Ectodermal cell (in vitro differentiated cells): ENCODE measurements around the gene LRRC74B.
"Not testable (repeated sequence)": the region's sequence is repeated elsewhere in the genome, so short reads cannot be mapped to it uniquely, and the experiment has no call there.

Source experiments
- H3K27ac ChIP-seq: 2 replicates; pipeline ENCODE4 v1.7.0; 2013; ENCODE audit warnings: mild to moderate bottlenecking, low read depth, low read length; ENCODE audit not compliant: insufficient read depth, poor library complexity, severe bottlenecking
- H3K27me3 ChIP-seq: 2 replicates; pipeline ENCODE4 v1.7.0; 2013; ENCODE audit warnings: mild to moderate bottlenecking, low read length; ENCODE audit not compliant: insufficient read depth, control insufficient read depth, poor library complexity, severe bottlenecking
- H3K36me3 ChIP-seq: one replicate; pipeline ENCODE4 v1.7.0; 2013; ENCODE audit warnings: low read length; ENCODE audit not compliant: control insufficient read depth, insufficient read depth
- H3K4me1 ChIP-seq: one replicate; pipeline ENCODE4 v1.7.0; 2013; ENCODE audit warnings: low read length; ENCODE audit not compliant: control insufficient read depth, insufficient read depth
- H3K4me3 ChIP-seq: 2 replicates; pipeline ENCODE4 v1.7.0; 2013; ENCODE audit warnings: low read depth, low read length, control low read depth; ENCODE audit not compliant: insufficient read depth
- H3K9me3 ChIP-seq: 2 replicates; pipeline ENCODE4 v1.7.0; 2013; ENCODE audit warnings: mild to moderate bottlenecking, low read length, moderate library complexity; ENCODE audit not compliant: control insufficient read depth
- WGBS, 2 experiments: methylation state at CpG; one replicate each; pipeline ENCODE4 v1.1.7; 2013; ENCODE audit warnings: missing lambda C conversion rate in 2 of 2; 5-methylcytosine and 5-hydroxymethylcytosine counted together

Gene LRRC74B

GRCh38 chr22:21048448-21048847 lies 2.7 kb downstream of the LRRC74B start:
- not testable (repeated sequence) for H3K27ac ChIP-seq, H3K9me3 ChIP-seq, H3K27me3 ChIP-seq, H3K4me3 ChIP-seq, H3K36me3 ChIP-seq
- WGBS, 2 experiments: 90 to 92% methylated on average over 5 of the region's 5 CpGs
- peaks cover 19% of the 10 kb centered on the region for H3K4me1 ChIP-seq

GRCh38 chr22:21048965-21049364 lies 3.2 kb downstream of the LRRC74B start:
- H3K4me3 ChIP-seq, H3K27ac ChIP-seq, H3K9me3 ChIP-seq, H3K27me3 ChIP-seq, H3K36me3 ChIP-seq: not testable (repeated sequence)
- WGBS, 2 experiments: 74% methylated on average over 3 to 4 of the region's 12 CpGs
- H3K4me1 ChIP-seq: peaks cover 19% of the 10 kb centered on the region

- Histone ChIP-seq H3K27ac (no peak overlapping the region), H3K4me1 (peaks cover 12% of the 10 kb centered on the region), H3K4me3 (no peak overlapping the region), H3K27me3 (no peaks in the 10 kb centered on the region), H3K36me3 (no peaks in the 10 kb centered on the region), H3K9me3 (no peaks in the 10 kb centered on the region)
- WGBS, 2 experiments: 85 to 90% methylated on average over 9 of the region's 9 CpGs
These were observed 5.5 kb downstream of the LRRC74B start for GRCh38 chr22:21051145-21051830.

GRCh38 chr22:21051831-21052400 lies 6.2 kb downstream of the LRRC74B start:
- H3K27me3 ChIP-seq: no peaks in the 10 kb centered on the region
- peaks cover 12% of the 10 kb centered on the region for H3K4me1 ChIP-seq
- H3K36me3 ChIP-seq: no peaks in the 10 kb centered on the region
- H3K4me3 ChIP-seq: no peak overlapping the region
- no peaks in the 10 kb centered on the region for H3K9me3 ChIP-seq
- no peak overlapping the region for H3K27ac ChIP-seq
- WGBS, 2 experiments: 36 to 46% methylated on average over 8 of the region's 8 CpGs

GRCh38 chr22:21052715-21053459 lies 7.1 kb downstream of the LRRC74B start:
- no peaks in the 10 kb centered on the region for H3K9me3 ChIP-seq
- H3K36me3 ChIP-seq: no peaks in the 10 kb centered on the region
- 92% methylated on average over 8 of the region's 8 CpGs for WGBS, 2 experiments
- no peaks in the 10 kb centered on the region for H3K27me3 ChIP-seq
- no peak overlapping the region for H3K4me3 ChIP-seq
- no peak overlapping the region for H3K27ac ChIP-seq
- H3K4me1 ChIP-seq: peaks cover 12% of the 10 kb centered on the region

- no peak overlapping the region for H3K4me3 ChIP-seq
- no peaks in the 10 kb centered on the region for H3K9me3 ChIP-seq
- H3K4me1 ChIP-seq: peaks cover 12% of the 10 kb centered on the region
- no peak overlapping the region for H3K27ac ChIP-seq
- 90 to 92% methylated on average over 15 of the region's 15 CpGs for WGBS, 2 experiments
- H3K27me3 ChIP-seq: no peaks in the 10 kb centered on the region
- no peaks in the 10 kb centered on the region for H3K36me3 ChIP-seq
These were observed 8.4 kb downstream of the LRRC74B start for GRCh38 chr22:21054046-21054713.

DNA sequence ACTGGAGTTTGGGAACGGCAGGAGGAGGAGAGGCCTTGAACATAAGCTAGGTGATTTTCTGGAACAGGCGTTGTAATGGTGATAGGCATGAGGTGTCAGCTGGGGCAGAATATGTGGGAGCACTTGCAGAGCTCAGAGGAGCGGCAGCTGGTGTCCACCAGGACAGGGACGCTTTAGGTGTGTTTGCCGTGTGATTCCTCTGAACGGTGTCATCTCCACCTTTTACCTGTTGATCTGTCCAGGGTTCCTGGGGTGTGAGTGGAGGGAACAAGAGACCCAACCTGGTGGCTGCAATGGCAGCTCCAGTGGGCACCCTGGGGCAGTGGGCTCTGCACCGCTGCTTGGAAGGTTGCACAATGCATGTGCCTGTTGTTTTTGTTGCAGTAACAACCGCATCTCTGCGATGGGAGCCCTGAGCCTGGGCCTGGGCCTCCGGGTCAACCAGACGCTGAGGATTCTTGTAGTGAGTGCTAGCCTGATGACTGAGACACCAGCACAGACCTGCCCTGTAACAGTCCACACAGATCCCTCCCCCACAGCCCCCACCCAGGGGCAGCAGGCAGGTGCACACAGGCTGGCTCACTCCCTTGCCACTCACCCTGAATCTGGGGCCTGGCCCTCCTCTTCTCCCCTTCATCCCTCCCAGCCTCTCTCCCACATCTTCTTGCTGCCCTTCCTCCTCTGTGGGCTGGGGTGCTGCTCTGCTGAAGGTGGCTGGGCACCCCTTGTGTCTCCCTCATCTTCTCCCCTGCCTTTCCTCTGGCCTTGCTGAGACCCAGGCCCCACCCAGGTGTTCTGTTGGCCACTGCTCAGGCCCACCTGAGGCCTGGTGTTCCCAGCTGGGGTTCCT lies 9.2 kb downstream of the LRRC74B start:
- no peak overlapping the region for H3K4me3 ChIP-seq
- no peaks in the 10 kb centered on the region for H3K27me3 ChIP-seq
- H3K36me3 ChIP-seq: no peaks in the 10 kb centered on the region
- H3K9me3 ChIP-seq: no peaks in the 10 kb centered on the region
- H3K27ac ChIP-seq: no peak overlapping the region
- WGBS, 2 experiments: 88 to 90% methylated on average over 11 of the region's 11 CpGs
- H3K4me1 ChIP-seq: peaks cover 12% of the 10 kb centered on the region

DNA sequence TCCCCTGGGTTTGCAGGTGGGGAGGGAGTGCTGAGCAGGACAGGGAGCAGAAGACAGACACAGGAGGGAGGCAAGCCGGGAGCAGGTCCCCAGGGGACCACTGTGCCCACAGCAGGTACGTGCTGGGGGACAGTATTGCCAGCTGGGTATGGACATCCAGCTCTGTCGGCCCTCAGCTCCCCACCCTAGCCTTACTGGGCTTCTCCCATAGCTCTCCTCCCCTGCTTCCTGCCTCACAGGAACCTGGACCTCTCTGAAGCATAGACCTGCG lies 9.8 kb downstream of the LRRC74B start:
- WGBS, 2 experiments: 76% methylated on average over 4 of the region's 4 CpGs
- no peak overlapping the region for H3K27ac ChIP-seq
- peaks cover 12% of the 10 kb centered on the region for H3K4me1 ChIP-seq
- no peaks in the 10 kb centered on the region for H3K9me3 ChIP-seq
- no peaks in the 10 kb centered on the region for H3K27me3 ChIP-seq
- no peak overlapping the region for H3K4me3 ChIP-seq
- no peaks in the 10 kb centered on the region for H3K36me3 ChIP-seq

- WGBS, 2 experiments: 63 to 67% methylated on average over 7 of the region's 7 CpGs
- Histone ChIP-seq H3K36me3 (no peaks in the 10 kb centered on the region), H3K27me3 (no peaks in the 10 kb centered on the region), H3K27ac (no peak overlapping the region), H3K4me1 (peaks cover 12% of the 10 kb centered on the region), H3K4me3 (no peak overlapping the region), H3K9me3 (no peaks in the 10 kb centered on the region)
These were observed 10.2 kb downstream of the LRRC74B start for GRCh38 chr22:21055880-21056319.
